ENCODE measurements around the gene LCLAT1.

DNA sequence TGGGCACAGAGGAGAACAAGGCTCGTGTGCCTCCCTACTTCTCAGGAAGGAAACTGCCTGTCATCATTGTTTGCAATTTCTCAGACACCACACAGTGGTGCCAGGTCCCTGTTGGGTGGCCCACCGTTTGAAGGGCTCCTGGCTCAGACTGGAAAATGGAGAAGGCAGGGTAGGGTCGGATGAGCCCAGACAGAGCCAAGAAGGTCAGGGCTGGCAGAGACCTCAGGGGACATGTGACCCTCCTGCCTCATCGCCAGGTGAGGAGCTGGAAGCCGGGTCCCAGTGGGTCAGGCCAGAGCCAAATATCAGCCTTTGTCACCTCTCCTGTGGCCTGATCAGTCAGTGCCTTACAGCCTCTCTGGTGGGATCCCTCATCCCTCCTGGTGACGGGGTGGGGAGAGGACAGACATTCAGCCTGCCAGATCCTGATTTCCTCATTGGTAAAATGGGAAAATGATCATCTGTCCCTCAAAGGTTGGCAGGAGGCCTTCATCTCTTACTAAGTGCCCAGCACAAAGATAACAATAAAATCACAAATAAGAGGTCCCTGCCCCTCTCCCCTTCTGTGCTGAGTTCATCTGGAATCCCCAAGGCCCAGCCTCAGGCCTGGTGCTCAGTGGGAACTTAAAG lies 242.6 kb downstream of the LCLAT1 start:
- TF ChIP-seq, protein P1, sequence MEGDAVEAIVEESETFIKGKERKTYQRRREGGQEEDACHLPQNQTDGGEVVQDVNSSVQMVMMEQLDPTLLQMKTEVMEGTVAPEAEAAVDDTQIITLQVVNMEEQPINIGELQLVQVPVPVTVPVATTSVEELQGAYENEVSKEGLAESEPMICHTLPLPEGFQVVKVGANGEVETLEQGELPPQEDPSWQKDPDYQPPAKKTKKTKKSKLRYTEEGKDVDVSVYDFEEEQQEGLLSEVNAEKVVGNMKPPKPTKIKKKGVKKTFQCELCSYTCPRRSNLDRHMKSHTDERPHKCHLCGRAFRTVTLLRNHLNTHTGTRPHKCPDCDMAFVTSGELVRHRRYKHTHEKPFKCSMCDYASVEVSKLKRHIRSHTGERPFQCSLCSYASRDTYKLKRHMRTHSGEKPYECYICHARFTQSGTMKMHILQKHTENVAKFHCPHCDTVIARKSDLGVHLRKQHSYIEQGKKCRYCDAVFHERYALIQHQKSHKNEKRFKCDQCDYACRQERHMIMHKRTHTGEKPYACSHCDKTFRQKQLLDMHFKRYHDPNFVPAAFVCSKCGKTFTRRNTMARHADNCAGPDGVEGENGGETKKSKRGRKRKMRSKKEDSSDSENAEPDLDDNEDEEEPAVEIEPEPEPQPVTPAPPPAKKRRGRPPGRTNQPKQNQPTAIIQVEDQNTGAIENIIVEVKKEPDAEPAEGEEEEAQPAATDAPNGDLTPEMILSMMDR (conservative IDR thresholded peaks at IDR 0.05; ENCODE audit: low read length): no peak
- TF ChIP-seq EZH2phosphoT487 (IDR thresholded peaks at IDR 0.05; ENCODE audit: borderline replicate concordance, low read depth, low read length): no peak

All from OCI-LY7 (cell line).